ENCODE data around the gene TMEM270. TPM values are rescaled to one million over a fixed set of nuclear protein-coding genes. Genes with fewer than 3 reads are reported as not detected.

The TMEM270 gene
- total and polyA plus RNA-seq, 3 donors from 2014 or later, result 37.3 to 113 (median 70.1) TPM

DNA sequence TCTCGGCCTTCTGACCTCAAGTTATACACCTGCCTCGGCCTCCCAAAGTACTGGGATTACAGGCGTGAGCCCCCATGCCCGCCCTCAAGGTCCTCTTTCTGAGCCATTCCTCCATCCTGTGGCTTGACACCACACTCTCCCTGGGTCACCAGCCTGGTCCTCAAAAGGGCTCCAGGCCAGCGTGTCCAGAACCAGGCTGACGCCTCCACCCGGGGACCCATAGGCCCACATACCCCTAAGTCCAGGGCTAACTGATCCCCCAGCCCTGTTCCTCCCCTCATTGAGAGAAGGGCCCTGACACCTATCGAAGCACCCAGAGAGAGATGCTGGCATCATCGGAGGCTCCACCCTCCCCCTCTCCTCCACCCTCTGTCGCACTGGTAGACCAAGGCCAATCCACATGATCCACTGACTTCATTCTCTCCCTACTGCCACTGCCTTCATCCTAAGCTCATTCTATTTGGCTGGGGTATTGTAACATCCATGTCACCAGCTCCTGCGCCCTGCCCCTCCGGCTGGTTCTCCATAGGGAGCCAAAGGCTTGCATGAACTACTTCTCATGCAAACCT lies 46.7 kb downstream of the TMEM270 start:
- Histone ChIP-seq H3K4me3 (no peak overlapping the region), H3K27me3 (no peaks in the 10 kb centered on the region), H3K9me3 (no peaks in the 10 kb centered on the region), H3K36me3 (ENCODE audit: low read depth, missing control alignments) (no peaks in the 10 kb centered on the region), H3K4me1 (no peaks in the 10 kb centered on the region), H3K27ac (no peak overlapping the region)
- no peak for DNase-seq
- TF ChIP-seq POLR2A (IDR thresholded peaks at IDR 0.05), result no peak
- no peak for TF ChIP-seq CTCF (IDR thresholded peaks at IDR 0.05)
- WGBS, 2 donors, result 90 to 97% methylated on average over 12 of the region's 12 CpGs
- intact Hi-C loops (cut with DNase I; ENCODE audit: low total_unique reads), result no loop called here

DNA sequence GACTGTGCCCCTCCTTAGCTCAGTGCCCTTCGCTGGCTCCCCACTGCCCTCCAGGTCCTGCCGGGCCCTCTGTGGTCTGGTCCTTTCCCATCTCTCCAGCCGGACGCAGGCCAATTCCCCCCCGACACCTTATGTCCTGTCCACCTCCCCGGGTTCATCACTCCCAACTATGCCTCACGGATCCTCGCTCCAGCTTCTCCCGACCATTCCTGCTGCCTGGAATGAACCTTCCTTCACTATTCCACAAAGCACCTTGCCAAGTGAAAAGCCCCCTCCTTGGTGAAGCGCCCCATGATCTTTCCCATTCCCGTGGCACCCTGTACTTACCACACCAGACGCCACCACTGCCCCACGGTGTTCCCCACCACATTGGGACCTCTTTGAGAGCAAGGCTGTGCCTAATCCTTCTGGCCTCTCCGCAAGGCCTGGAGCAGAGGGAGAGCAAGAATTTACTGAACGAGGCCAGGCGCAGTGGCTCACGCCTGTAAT lies 47.2 kb downstream of the TMEM270 start:
- Histone ChIP-seq H3K27ac (no peak overlapping the region), H3K9me3 (no peaks in the 10 kb centered on the region), H3K36me3 (ENCODE audit: low read depth, missing control alignments) (no peaks in the 10 kb centered on the region), H3K4me1 (no peaks in the 10 kb centered on the region), H3K4me3 (no peak overlapping the region), H3K27me3 (no peaks in the 10 kb centered on the region)
- WGBS, 2 donors, result 95 to 99% methylated on average over 9 to 17 of the region's 17 CpGs
- intact Hi-C loops (cut with DNase I; ENCODE audit: low total_unique reads), result no loop called here
- no peak for DNase-seq
- TF ChIP-seq POLR2A (IDR thresholded peaks at IDR 0.05) (no peak), CTCF (IDR thresholded peaks at IDR 0.05) (no peak)

DNA sequence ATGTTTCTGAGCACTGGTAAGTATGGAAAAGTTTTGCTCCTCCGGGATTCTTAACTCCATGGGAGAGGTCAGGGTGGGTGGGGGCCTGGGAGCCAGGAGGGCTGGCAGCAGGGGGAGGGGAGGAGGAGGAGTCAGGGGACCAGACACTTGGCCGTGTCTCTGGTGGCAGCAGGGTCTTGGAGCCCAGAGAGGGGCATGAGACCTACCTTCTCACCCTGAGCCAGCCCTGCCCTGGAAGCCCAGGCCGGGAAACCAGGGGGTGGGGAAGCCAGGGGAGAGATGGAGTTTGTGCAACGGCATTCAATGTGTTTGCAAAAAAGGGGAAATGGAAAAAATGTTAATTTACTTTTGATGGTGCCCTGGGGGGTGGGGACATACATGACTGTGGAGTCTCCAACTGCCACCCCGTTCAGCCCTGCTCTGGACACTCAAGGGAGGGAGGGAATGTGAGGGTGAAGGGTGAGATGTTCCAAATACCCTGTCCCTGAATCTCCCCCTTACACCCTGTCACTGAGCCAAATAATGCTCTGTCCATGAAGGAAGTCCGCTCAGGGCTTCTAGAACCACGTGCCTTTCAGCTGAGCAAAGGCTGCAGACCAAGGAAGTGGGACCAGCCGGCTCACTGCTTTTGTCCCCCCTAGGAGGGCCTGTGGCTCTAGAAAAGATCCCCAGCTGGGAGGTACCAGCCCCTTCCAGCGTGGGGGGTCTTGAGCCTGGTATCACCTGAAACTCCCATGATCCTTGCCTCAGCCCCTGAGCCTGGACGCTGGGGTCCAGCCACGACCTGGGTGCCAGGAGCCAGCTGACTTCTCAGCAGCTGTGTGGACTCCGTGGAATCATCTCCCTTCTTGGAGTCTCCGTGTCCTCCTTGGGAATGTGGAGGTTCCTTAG lies 48.3 kb downstream of the TMEM270 start:
- Histone ChIP-seq H3K27ac (no peak overlapping the region), H3K4me1 (no peaks in the 10 kb centered on the region), H3K27me3 (no peaks in the 10 kb centered on the region), H3K9me3 (no peaks in the 10 kb centered on the region), H3K4me3 (no peak overlapping the region), H3K36me3 (ENCODE audit: low read depth, missing control alignments) (no peaks in the 10 kb centered on the region)
- intact Hi-C loops (cut with DNase I; ENCODE audit: low total_unique reads), result no loop called here
- 45 to 57% methylated on average over 11 to 13 of the region's 13 CpGs for WGBS, 2 donors
- no peak for TF ChIP-seq CTCF (IDR thresholded peaks at IDR 0.05)
- no peak for TF ChIP-seq POLR2A (IDR thresholded peaks at IDR 0.05)
- DNase-seq, result no peak

GRCh38 chr7:73909996-73910395 lies 49.0 kb downstream of the TMEM270 start:
- no peaks in the 10 kb centered on the region for H3K4me1 ChIP-seq
- DNase-seq, result no peak
- no peak overlapping the region for H3K27ac ChIP-seq
- no peak overlapping the region for H3K4me3 ChIP-seq
- intact Hi-C loops (cut with DNase I; ENCODE audit: low total_unique reads), result no loop called here
- H3K36me3 ChIP-seq (ENCODE audit: low read depth, missing control alignments), result no peaks in the 10 kb centered on the region
- no peaks in the 10 kb centered on the region for H3K27me3 ChIP-seq
- TF ChIP-seq POLR2A (IDR thresholded peaks at IDR 0.05) (no peak), CTCF (IDR thresholded peaks at IDR 0.05) (no peak)
- no peaks in the 10 kb centered on the region for H3K9me3 ChIP-seq
- WGBS, 2 donors, result 93 to 98% methylated on average over 6 to 7 of the region's 7 CpGs
